ENCODE data around the gene CPOX. TPM values are rescaled to one million over a fixed set of nuclear protein-coding genes. Genes with fewer than 3 reads are reported as not detected.

Gene CPOX
- total and polyA plus RNA-seq, 2 donors from 2014 or later = 6.6 to 13.7 TPM

- FAIRE-seq (no peak), DNase-seq (no peak)
- H3K36me3 ChIP-seq (ENCODE audit: control insufficient read depth in 2 of 3, insufficient read depth in 3 of 3, low read length in 3 of 3) = peaks cover 0 to 11% (median 6%) of the 10 kb centered on the region in 3 donors
- H3K9ac ChIP-seq (ENCODE audit: low read length in 3 of 3) = peak overlapping the region; percentile 1 to 60 (median 55)
- peak overlapping the region; percentile 21 to 89 (median 77) for H3K4me3 ChIP-seq (ENCODE audit: low read length in 3 of 3)
- intact Hi-C loops (cut with DNase I) = no loop called here
- H3K27me3 ChIP-seq (ENCODE audit: control insufficient read depth, insufficient read depth, low read length) = no peaks in the 10 kb centered on the region
- H3K9me3 ChIP-seq (ENCODE audit: control insufficient read depth in 2 of 3, insufficient read depth in 1 of 3, low read length in 3 of 3) = no peaks in the 10 kb centered on the region
- H3K27ac ChIP-seq (ENCODE audit: low read depth in 2 of 2, low read length in 2 of 2) = no peak overlapping the region
- peaks cover 0 to 7% (median 3%) of the 10 kb centered on the region in 3 donors for H3K4me1 ChIP-seq (ENCODE audit: control insufficient read depth in 2 of 3, insufficient read depth in 2 of 3, low read depth in 1 of 3, low read length in 3 of 3)
- TF ChIP-seq CTCF (IDR thresholded peaks at IDR 0.05; ENCODE audit: borderline replicate concordance, extremely low read depth, insufficient read depth) = no peak
Measured at GRCh38 chr3:98592345-98592935, 971 bp downstream of the CPOX start.

GRCh38 chr3:98589331-98590036, 3.9 kb downstream of the CPOX start:
- no peak for FAIRE-seq
- Histone ChIP-seq H3K9ac (ENCODE audit: low read length in 3 of 3) (no peak overlapping the region), H3K27me3 (ENCODE audit: control insufficient read depth, insufficient read depth, low read length) (no peaks in the 10 kb centered on the region), H3K4me3 (ENCODE audit: low read length in 3 of 3) (no peak overlapping the region), H3K9me3 (ENCODE audit: control insufficient read depth in 2 of 3, insufficient read depth in 1 of 3, low read length in 3 of 3) (no peaks in the 10 kb centered on the region), H3K27ac (ENCODE audit: low read depth in 2 of 2, low read length in 2 of 2) (no peak overlapping the region), H3K4me1 (ENCODE audit: control insufficient read depth in 2 of 3, insufficient read depth in 2 of 3, low read depth in 1 of 3, low read length in 3 of 3) (peaks cover 0 to 7% (median 3%) of the 10 kb centered on the region in 3 donors), H3K36me3 (ENCODE audit: control insufficient read depth in 2 of 3, insufficient read depth in 3 of 3, low read length in 3 of 3) (peaks cover 6 to 11% (median 7%) of the 10 kb centered on the region in 3 donors)
- intact Hi-C loops (cut with DNase I) = no loop called here
- DNase-seq = no peak
- TF ChIP-seq CTCF (IDR thresholded peaks at IDR 0.05; ENCODE audit: borderline replicate concordance, extremely low read depth, insufficient read depth) = no peak

DNA sequence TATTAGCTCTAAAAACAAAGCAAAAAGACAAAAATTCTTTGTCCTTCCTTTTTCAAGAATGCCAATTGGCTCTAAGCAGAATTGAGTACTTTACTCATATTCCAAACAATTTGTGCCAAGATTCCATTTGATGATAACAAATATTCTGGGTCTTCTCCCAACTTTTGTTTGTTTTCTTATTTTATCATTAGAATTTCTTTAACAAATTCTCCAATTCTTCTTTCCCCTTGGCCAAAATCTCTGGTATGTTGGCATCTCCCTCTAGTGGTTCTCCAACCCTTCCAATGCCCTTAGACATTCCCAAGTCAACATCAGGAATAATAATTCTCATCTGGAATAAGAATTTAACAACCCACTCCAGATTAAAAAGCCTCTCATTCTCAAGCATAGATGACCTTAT, 5.3 kb downstream of the CPOX start:
- Histone ChIP-seq H3K4me1 (ENCODE audit: control insufficient read depth in 2 of 3, insufficient read depth in 2 of 3, low read depth in 1 of 3, low read length in 3 of 3) (peaks cover 0 to 7% (median 3%) of the 10 kb centered on the region in 3 donors), H3K27ac (ENCODE audit: low read depth in 2 of 2, low read length in 2 of 2) (no peak overlapping the region), H3K9me3 (ENCODE audit: control insufficient read depth in 2 of 3, insufficient read depth in 1 of 3, low read length in 3 of 3) (no peaks in the 10 kb centered on the region), H3K4me3 (ENCODE audit: low read length in 3 of 3) (no peak overlapping the region), H3K36me3 (ENCODE audit: control insufficient read depth in 2 of 3, insufficient read depth in 3 of 3, low read length in 3 of 3) (peaks cover 6 to 11% (median 10%) of the 10 kb centered on the region in 3 donors), H3K27me3 (ENCODE audit: control insufficient read depth, insufficient read depth, low read length) (no peaks in the 10 kb centered on the region), H3K9ac (ENCODE audit: low read length in 3 of 3) (no peak overlapping the region)
- TF ChIP-seq CTCF (IDR thresholded peaks at IDR 0.05; ENCODE audit: borderline replicate concordance, extremely low read depth, insufficient read depth) = no peak
- no peak for FAIRE-seq
- intact Hi-C loops (cut with DNase I) = no loop called here
- DNase-seq = no peak
